Measurements from ENCODE around the gene UBR3. TPM values are rescaled to one million over a fixed set of nuclear protein-coding genes. Genes with fewer than 3 reads are reported as not detected.

UBR3 gene
- total RNA-seq, 1 donor from 2014 or later = 30.9 TPM

DNA sequence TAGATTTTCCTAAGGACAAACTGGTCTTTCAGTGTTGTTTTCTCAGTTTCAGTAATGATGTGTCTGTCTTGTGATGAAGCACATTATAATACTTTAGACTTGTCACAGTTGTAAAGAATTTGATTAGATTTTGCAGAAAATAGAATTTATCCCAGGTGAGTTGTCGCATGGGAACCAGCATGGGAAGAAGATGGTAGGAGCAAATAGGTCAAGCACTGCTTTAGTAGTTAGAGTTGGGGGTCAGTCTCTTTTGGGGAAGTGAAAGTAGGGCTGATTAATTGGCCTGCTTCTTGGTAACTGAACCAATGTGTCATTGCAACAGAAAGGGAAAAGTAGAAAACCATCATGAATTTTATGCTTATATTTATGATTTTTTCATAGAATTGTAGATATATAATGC lies 197.5 kb downstream of the UBR3 start:
- H3K36me3 Mint-ChIP-seq (ENCODE audit: low read depth) = peaks cover 6% of the 10 kb centered on the region

DNA sequence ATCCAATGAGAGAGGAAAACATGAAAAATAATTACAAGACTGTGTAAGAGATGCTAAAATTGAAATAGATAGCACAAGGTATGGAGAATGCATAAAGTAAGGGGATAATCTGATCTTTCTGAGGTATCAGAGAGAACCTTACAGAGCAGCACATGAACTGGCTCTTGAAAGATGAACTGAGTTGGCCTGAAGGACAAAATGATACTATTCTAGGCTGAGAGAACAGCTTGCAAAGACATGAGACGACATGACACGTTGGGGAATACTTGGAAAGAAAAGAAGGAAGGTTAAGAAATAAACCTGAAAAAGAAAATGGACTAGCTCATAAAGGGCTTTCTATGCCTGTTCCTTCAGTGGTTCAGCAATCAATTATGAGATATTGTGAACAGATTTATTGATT lies 198.0 kb downstream of the UBR3 start:
- Mint-ChIP-seq H3K9me3 (ENCODE audit: low read depth) (peaks cover 4% of the 10 kb centered on the region), H3K27ac (ENCODE audit: unreplicated experiment) (no peak overlapping the region), H3K36me3 (ENCODE audit: low read depth) (peaks cover 11% of the 10 kb centered on the region), H3K4me3 (ENCODE audit: unreplicated experiment) (no peak overlapping the region), H3K27me3 (ENCODE audit: low read depth) (no peaks in the 10 kb centered on the region), H3K4me1 (ENCODE audit: low read depth) (peaks cover 10% of the 10 kb centered on the region)
- TF ChIP-seq, protein P1, sequence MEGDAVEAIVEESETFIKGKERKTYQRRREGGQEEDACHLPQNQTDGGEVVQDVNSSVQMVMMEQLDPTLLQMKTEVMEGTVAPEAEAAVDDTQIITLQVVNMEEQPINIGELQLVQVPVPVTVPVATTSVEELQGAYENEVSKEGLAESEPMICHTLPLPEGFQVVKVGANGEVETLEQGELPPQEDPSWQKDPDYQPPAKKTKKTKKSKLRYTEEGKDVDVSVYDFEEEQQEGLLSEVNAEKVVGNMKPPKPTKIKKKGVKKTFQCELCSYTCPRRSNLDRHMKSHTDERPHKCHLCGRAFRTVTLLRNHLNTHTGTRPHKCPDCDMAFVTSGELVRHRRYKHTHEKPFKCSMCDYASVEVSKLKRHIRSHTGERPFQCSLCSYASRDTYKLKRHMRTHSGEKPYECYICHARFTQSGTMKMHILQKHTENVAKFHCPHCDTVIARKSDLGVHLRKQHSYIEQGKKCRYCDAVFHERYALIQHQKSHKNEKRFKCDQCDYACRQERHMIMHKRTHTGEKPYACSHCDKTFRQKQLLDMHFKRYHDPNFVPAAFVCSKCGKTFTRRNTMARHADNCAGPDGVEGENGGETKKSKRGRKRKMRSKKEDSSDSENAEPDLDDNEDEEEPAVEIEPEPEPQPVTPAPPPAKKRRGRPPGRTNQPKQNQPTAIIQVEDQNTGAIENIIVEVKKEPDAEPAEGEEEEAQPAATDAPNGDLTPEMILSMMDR (IDR thresholded peaks at IDR 0.05) = no peak
- DNase-seq (ENCODE audit: low spot score) = no peak

More for the DNA sequence above, 197.5 kb downstream of the UBR3 start:
- Mint-ChIP-seq H3K9me3 (ENCODE audit: low read depth) (no peaks in the 10 kb centered on the region), H3K4me1 (ENCODE audit: low read depth) (peaks cover 10% of the 10 kb centered on the region), H3K4me3 (ENCODE audit: unreplicated experiment) (no peak overlapping the region), H3K27me3 (ENCODE audit: low read depth) (no peaks in the 10 kb centered on the region), H3K27ac (ENCODE audit: unreplicated experiment) (no peak overlapping the region)
- DNase-seq (ENCODE audit: low spot score) = no peak
- TF ChIP-seq, protein P1 (IDR thresholded peaks at IDR 0.05) = no peak

DNA sequence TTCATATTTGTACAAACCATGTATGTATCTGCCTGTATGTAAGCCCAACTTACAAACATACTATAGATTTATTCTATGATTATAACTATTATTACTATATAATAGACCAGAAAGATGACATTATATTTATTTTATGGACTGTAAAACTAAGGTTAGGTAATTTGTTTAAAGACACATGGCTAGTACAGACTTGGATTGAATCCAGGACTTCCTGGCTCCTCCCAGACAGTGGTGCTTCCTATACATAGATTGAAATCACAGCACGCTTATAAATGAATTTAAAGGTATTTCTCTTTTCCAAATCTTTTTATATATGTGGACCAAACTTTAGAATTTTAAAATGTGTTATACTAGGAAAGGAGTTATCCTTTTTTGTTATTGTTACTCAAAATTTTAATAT lies 199.1 kb downstream of the UBR3 start:
- peaks cover 10% of the 10 kb centered on the region for H3K4me1 Mint-ChIP-seq (ENCODE audit: low read depth)
- TF ChIP-seq, protein P1 (IDR thresholded peaks at IDR 0.05) = no peak
- H3K4me3 Mint-ChIP-seq (ENCODE audit: unreplicated experiment) = no peak overlapping the region
- no peak overlapping the region for H3K27ac Mint-ChIP-seq (ENCODE audit: unreplicated experiment)
- H3K9me3 Mint-ChIP-seq (ENCODE audit: low read depth) = peaks cover 4% of the 10 kb centered on the region
- no peak for DNase-seq (ENCODE audit: low spot score)
- peaks cover 15% of the 10 kb centered on the region for H3K36me3 Mint-ChIP-seq (ENCODE audit: low read depth)
- no peaks in the 10 kb centered on the region for H3K27me3 Mint-ChIP-seq (ENCODE audit: low read depth)

DNA sequence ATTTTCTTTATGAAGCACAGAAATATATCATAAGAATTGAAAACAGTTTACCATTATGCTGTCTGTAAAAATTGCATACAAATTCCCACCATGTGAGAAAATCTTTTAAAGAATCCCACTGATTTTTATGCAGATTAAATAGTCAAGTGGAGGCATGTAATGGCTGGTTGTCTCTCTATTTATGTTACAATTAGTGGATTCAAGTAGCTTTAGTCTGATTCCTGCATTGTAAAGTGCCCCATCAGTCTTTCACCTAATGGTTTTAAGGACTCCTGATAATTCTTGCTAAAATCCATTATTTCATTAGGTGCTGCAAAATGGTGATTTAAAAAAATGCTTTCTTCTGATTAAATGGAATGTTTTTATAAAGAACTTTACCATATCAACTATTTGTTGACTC lies 202.3 kb downstream of the UBR3 start:
- Mint-ChIP-seq H3K4me1 (ENCODE audit: low read depth) (no peaks in the 10 kb centered on the region), H3K27ac (ENCODE audit: unreplicated experiment) (no peak overlapping the region), H3K9me3 (ENCODE audit: low read depth) (peaks cover 4% of the 10 kb centered on the region), H3K27me3 (ENCODE audit: low read depth) (no peaks in the 10 kb centered on the region), H3K36me3 (ENCODE audit: low read depth) (peaks cover 20% of the 10 kb centered on the region), H3K4me3 (ENCODE audit: unreplicated experiment) (no peak overlapping the region)
- DNase-seq (ENCODE audit: low spot score) = no peak
- TF ChIP-seq, protein P1 (IDR thresholded peaks at IDR 0.05) = no peak

DNA sequence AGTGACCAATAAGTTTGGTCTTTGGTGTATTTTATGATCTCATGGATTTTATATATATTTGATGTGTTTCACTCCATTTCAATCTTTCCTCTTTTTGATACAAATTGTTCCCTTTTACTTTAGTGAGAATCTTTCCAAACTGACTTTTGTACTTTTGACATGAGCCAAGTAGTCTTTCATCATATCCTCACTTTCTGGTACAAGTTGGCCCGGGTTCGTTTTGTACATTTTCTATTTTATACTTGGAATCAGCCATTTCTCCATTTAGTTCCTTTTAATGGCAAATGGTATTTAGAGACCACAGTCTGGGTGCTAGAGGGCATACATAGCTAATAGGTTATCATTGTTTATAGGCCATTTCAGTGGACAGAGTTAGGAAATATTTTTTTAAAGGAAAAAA lies 202.8 kb downstream of the UBR3 start:
- no peak for DNase-seq (ENCODE audit: low spot score)
- Mint-ChIP-seq H3K4me3 (ENCODE audit: unreplicated experiment) (no peak overlapping the region), H3K36me3 (ENCODE audit: low read depth) (peaks cover 20% of the 10 kb centered on the region), H3K27ac (ENCODE audit: unreplicated experiment) (no peak overlapping the region), H3K27me3 (ENCODE audit: low read depth) (no peaks in the 10 kb centered on the region), H3K4me1 (ENCODE audit: low read depth) (no peaks in the 10 kb centered on the region), H3K9me3 (ENCODE audit: low read depth) (peaks cover 4% of the 10 kb centered on the region)
- TF ChIP-seq, protein P1 (IDR thresholded peaks at IDR 0.05) = no peak

All from chondrocyte (in vitro differentiated cells).